ENCODE data around the gene METTL14.

The METTL14 gene

GRCh38 chr4:118759481-118759880, 74.3 kb downstream of the METTL14 start:
- DNase-seq (ENCODE audit: low read depth) = no peak

DNA sequence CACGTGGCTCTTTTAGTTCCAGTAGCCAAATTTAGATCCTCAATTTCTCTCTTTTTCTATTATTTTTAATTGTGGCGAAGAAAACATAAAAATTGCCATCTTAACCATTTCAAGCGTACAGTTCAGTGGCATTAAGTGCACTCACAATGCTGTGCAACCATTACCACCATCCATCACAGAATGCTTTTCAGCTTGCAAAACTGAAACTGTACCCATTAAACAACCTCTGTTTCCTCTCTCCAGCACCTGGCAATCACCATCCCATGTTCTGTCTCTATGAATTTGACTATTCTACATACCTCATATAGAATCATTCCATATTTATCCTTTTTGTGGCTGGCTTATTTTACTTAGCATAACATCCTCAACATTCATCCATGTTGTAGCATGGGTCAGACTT, 74.9 kb downstream of the METTL14 start:
- no peak for DNase-seq (ENCODE audit: low read depth)

DNA sequence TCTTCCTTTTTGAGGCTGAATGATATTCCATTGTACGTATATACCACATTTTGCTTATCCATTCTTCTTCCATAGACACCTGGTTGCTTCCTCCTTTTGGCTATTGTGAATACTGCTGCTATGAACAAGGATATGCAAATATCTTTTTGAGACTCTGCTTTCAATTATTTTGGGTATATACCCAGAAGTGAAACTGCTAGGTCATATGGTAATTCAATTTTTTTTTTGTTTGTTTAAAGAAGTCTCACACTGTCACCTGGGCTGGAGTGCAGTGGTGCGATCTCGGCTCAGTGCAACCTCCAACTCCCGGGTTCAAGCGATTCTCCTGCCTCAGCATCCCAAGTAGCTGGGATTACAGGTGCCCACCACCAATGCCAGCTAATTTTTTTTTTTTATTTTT, 75.3 kb downstream of the METTL14 start:
- no peak for DNase-seq (ENCODE audit: low read depth)

- no peak for DNase-seq (ENCODE audit: low read depth)
Observed at GRCh38 chr4:118761397-118762016, 76.3 kb downstream of the METTL14 start.

DNA sequence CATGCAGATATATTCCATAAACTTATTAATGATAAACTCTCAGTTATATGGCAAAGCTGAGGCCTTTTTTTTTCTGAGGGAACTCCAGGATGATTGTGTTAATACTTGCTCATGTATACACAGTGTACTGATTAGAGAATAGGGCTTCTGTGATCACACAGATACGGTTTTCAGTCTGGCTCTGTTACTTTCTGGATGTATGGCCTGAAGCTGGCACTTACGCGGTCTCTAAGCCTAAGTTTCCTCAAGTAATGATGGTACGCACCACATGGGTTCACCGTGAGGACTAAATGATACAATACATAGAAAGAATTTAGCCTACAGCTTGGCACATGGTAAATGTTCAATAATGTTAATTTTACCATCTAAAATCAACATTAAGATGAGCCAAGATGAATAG, 77.0 kb downstream of the METTL14 start:
- DNase-seq (ENCODE audit: low read depth) = no peak

- DNase-seq (ENCODE audit: low read depth) = no peak
Observed at GRCh38 chr4:118762730-118763477, 77.7 kb downstream of the METTL14 start.
